ENCODE data around the gene XPC. TPM values are rescaled to one million over a fixed set of nuclear protein-coding genes. Genes with fewer than 3 reads are reported as not detected.

Gene XPC
- total and polyA plus RNA-seq, 2 donors (not counting 3 experiments of a cell fraction or from before 2014, with no cell fraction given), result 11.9 to 36.8 TPM

- no peak overlapping the region for H3K4me2 ChIP-seq (ENCODE audit: insufficient read depth, low read length)
- H3K9ac ChIP-seq (replicated peaks; ENCODE audit: extremely low read depth, insufficient read depth, low read length), result no peak overlapping the region
- no peak for FAIRE-seq
- no peak overlapping the region for H3K27ac ChIP-seq (ENCODE audit: insufficient read depth, low read depth, low read length)
- H2AFZ ChIP-seq (ENCODE audit: low read depth, low read length), result no peak overlapping the region
- dilution Hi-C loops (cut with MboI; ENCODE audit: extremely low pct_ligation_motif_present, low sequenced_read_pairs), result no loop called here
- DNase-seq (ENCODE audit: low read depth, low spot score), result no peak
- POLR2A ChIA-PET, result no interaction called here
- H3K9me1 ChIP-seq (replicated peaks; ENCODE audit: control insufficient read depth, extremely low read depth, insufficient read depth, low read length), result no peaks in the 10 kb centered on the region
- no TSS peak for BruUV-seq (replicated peaks)
- TF ChIP-seq EZH2 (IDR thresholded peaks at IDR 0.05; ENCODE audit: borderline replicate concordance, low read depth, low read length, severe bottlenecking), result no peak
- TF ChIP-seq GATA2 (IDR thresholded peaks at IDR 0.05; ENCODE audit: insufficient read depth, insufficient read length, low read depth, low read length), result no peak
- TF ChIP-seq JUN (IDR thresholded peaks at IDR 0.05; ENCODE audit: borderline replicate concordance, insufficient read depth, insufficient read length, low read depth), result no peak
- no peak for TF ChIP-seq MYC (IDR thresholded peaks at IDR 0.05; ENCODE audit: low read depth, low read length)
- TF ChIP-seq FOS (IDR thresholded peaks at IDR 0.05; ENCODE audit: borderline replicate concordance, insufficient read depth, low read length), result no peak
- TF ChIP-seq CTCF (IDR thresholded peaks at IDR 0.05; ENCODE audit: extremely low read depth in 1 of 2, insufficient read depth in 1 of 2, low read depth in 1 of 2, low read length in 2 of 2), result no peak
- TF ChIP-seq POLR2A (IDR thresholded peaks at IDR 0.05; ENCODE audit: low read depth, low read length), result no peak
- no peak for TF ChIP-seq POLR2AphosphoS5 (IDR thresholded peaks at IDR 0.05; ENCODE audit: insufficient read depth, low read depth, low read length)
- CTCF ChIA-PET, result interaction anchor here (0.8 to 5.1 kb wide), 2 partner anchors 27 to 341 kb away, joined by 3 to 168 read pairs; no protein-coding TSS in a partner anchor
- no peaks in the 10 kb centered on the region for H4K20me1 ChIP-seq (replicated peaks; ENCODE audit: control insufficient read depth, extremely low read depth, insufficient read depth, low read length)
- H3K36me3 ChIP-seq (ENCODE audit: control insufficient read depth in 2 of 2, extremely low read depth in 1 of 2, insufficient read depth in 2 of 2, low read length in 2 of 2), result no peaks in the 10 kb centered on the region
- intact Hi-C loops (cut with micrococcal nuclease), result no loop called here
- H3K79me2 ChIP-seq (ENCODE audit: control insufficient read depth, insufficient read depth, low read length), result no peaks in the 10 kb centered on the region
- H3K9me3 ChIP-seq (replicated peaks; ENCODE audit: control insufficient read depth, insufficient read depth, low read length), result no peaks in the 10 kb centered on the region
- H3K4me1 ChIP-seq (ENCODE audit: control insufficient read depth, extremely low read depth, insufficient read depth, low read length), result peaks cover 2% of the 10 kb centered on the region
- peaks cover 0 to 2% of the 10 kb centered on the region in 2 experiments for H3K27me3 ChIP-seq (ENCODE audit: control insufficient read depth in 2 of 2, insufficient read depth in 2 of 2, low read length in 2 of 2)
- no peak overlapping the region for H3K4me3 ChIP-seq (replicated peaks in 1 of 3; ENCODE audit: insufficient read depth in 1 of 3, low read depth in 1 of 3, low read length in 3 of 3)
Observed at GRCh38 chr3:14206548-14207177, 28.3 kb upstream of the XPC start.

Data from endothelial cell of umbilical vein (primary cell).